Transverse colon (tissue), 4 donors: ENCODE measurements around the gene YPEL2.
A peak's percentile ranks its signal among the peaks of the same experiment; 100 is the strongest.

Experiments
- POLR2A ChIP-seq: fragments of 450-650 bp; IDR thresholded peaks from one replicate; pipeline ENCODE4 v1.6.1; 2016; ENCODE audit warnings: antibody characterized with exemption, mild to moderate bottlenecking, moderate library complexity
- POLR2AphosphoS5 ChIP-seq, 3 donors: sonication (generic); formaldehyde crosslinking; IDR thresholded peaks; one replicate each; pipeline ENCODE4 v1.6.1; 2016; ENCODE audit warnings: antibody characterized with exemption in 3 of 3
- TF ChIP-seq, protein P1 (sequence below), 5 experiments: fragments of 200-600 bp in 3 of 5; fragments of 450-650 bp in 2 of 5; sonication (generic) in 3 of 5; IDR thresholded peaks; 1 replicate in 2 of 5; 2 replicates in 3 of 5; pipeline ENCODE4 v1.5.1; 2016 to 2017; ENCODE audit warnings: antibody characterized with exemption in 5 of 5, inconsistent platforms in 3 of 5, mild to moderate bottlenecking in 2 of 5, moderate library complexity in 1 of 5

DNA sequence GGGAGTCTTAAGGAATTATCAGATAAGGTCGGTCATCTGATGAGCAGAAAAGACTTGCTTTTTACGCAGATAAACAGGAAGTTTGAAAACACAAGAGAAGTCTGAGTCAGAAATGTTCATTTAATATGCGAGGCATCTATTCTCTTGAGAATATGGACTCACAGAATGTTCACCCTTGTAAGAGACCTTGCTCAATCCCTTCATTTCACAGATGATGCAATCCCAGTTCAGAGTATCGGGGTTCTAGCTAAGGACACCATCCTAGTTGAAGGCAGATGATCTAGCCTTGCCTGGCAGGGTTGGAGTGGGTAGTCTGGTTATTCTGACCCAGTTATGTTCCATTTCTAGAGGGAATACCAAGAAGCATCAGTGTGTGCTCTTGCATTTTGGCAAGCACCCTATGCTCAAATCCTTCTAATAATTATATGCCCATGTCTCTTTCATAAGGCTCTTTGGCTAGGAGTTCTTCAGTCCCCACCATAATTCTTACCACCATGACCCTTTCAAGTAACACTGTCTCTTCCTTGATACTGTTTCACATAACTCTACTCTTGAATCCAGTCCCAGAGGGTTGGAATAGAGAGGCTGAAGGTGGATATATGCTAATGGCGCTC, 42.5 kb downstream of the YPEL2 start:
- TF ChIP-seq, protein P1, sequence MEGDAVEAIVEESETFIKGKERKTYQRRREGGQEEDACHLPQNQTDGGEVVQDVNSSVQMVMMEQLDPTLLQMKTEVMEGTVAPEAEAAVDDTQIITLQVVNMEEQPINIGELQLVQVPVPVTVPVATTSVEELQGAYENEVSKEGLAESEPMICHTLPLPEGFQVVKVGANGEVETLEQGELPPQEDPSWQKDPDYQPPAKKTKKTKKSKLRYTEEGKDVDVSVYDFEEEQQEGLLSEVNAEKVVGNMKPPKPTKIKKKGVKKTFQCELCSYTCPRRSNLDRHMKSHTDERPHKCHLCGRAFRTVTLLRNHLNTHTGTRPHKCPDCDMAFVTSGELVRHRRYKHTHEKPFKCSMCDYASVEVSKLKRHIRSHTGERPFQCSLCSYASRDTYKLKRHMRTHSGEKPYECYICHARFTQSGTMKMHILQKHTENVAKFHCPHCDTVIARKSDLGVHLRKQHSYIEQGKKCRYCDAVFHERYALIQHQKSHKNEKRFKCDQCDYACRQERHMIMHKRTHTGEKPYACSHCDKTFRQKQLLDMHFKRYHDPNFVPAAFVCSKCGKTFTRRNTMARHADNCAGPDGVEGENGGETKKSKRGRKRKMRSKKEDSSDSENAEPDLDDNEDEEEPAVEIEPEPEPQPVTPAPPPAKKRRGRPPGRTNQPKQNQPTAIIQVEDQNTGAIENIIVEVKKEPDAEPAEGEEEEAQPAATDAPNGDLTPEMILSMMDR (IDR thresholded peaks at IDR 0.05): no peak
- TF ChIP-seq POLR2A (no peak), POLR2AphosphoS5 (IDR thresholded peaks at IDR 0.05) (peak in 1 of 3 donors; percentile 61)
